HG03095 (cell line): ENCODE measurements around the gene GALR1.
"Not testable (repeated sequence)": the region's sequence is repeated elsewhere in the genome, so short reads cannot be mapped to it uniquely, and the experiment has no call there.

Experiments
- ATAC-seq: cut with Tn5 transposase; IDR thresholded peaks from one replicate; pipeline ENCODE4 v1.9.1; 2021; ENCODE audit warnings: moderate library complexity; ENCODE audit not compliant: unreplicated experiment

Gene GALR1

DNA sequence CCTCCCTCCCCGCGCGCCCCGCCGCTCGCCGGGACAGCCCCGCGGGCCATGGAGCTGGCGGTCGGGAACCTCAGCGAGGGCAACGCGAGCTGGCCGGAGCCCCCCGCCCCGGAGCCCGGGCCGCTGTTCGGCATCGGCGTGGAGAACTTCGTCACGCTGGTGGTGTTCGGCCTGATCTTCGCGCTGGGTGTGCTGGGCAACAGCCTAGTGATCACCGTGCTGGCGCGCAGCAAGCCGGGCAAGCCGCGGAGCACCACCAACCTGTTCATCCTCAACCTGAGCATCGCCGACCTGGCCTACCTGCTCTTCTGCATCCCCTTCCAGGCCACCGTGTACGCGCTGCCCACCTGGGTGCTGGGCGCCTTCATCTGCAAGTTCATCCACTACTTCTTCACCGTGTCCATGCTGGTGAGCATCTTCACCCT lies 865 bp downstream of the GALR1 start:
- ATAC-seq, result no peak

DNA sequence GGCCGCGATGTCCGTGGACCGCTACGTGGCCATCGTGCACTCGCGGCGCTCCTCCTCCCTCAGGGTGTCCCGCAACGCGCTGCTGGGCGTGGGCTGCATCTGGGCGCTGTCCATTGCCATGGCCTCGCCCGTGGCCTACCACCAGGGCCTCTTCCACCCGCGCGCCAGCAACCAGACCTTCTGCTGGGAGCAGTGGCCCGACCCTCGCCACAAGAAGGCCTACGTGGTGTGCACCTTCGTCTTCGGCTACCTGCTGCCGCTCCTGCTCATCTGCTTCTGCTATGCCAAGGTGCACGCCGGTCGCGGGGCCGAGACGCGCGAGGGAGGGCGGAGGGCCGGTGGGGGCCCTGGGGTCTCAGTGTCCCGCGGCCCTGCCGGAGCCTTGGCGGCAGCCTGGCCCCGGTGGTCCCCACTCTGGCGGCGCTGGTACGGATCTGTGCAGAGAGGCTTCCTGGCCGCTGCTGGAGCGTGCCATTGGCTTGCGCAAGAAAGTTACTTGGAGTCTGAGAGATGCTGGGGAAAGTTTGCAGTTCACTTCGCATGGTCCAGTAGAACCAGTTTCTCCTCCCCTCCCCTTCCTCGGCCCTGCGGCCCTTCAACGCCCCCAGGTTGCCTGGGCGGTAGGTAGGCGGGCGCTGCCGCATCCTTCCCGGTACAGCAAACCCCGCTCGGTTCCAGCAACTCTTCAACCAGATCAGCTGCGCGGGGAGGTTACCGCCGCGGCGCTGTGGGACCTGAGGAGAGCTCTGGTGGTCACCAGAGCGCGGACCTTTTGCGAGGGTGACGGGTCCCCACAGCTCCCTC lies 1.5 kb downstream of the GALR1 start:
- ATAC-seq, result no peak

DNA sequence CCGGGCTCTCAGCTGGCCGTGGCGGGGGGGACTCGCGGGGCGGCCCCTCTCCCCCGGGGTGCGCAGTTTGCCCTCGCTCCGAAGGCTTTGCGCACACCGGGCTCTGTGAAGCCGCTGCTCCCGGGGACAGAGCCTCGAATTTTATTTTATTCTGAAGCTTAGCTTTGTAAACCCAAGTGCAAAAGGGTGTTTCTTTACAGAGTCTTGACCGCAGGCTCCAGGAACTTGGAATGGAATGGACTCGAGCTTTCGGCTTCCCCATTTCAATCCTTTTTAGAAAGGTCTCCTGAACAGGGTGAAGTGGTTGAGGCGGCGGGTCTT lies 2.0 kb downstream of the GALR1 start:
- ATAC-seq, result no peak

DNA sequence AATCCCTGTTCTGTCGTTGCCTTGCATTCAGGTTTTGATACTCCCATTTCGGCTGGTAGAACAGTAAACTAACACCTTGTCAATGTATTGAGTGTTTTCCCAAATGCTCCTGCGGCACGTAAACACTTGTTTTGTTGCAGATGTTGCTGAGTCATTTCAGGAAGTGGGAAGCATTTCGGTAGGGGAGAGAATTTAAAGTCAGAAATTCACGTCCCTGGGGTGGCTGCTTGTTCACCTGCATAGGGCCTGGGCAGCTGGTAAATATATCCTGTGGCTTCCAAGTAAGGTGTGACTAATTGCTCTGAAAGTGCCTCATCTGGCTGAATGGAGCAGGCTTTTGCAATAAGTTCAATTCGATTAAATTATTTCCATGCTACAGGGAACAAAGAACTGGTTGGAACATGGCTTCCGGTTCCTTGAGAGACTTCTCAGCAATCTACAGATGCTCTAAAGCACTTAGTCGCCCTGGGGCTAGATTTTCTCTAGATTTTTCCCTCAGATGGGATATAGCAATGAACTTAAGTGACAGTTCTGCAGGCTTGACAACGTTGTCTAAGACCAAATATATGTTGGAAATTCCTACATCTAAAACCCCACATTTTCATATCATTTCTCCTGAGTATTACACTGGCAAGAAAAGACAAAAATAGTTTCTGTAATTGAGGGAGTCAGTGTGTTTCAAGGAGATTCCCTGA lies 5.2 kb downstream of the GALR1 start:
- ATAC-seq, result no peak

DNA sequence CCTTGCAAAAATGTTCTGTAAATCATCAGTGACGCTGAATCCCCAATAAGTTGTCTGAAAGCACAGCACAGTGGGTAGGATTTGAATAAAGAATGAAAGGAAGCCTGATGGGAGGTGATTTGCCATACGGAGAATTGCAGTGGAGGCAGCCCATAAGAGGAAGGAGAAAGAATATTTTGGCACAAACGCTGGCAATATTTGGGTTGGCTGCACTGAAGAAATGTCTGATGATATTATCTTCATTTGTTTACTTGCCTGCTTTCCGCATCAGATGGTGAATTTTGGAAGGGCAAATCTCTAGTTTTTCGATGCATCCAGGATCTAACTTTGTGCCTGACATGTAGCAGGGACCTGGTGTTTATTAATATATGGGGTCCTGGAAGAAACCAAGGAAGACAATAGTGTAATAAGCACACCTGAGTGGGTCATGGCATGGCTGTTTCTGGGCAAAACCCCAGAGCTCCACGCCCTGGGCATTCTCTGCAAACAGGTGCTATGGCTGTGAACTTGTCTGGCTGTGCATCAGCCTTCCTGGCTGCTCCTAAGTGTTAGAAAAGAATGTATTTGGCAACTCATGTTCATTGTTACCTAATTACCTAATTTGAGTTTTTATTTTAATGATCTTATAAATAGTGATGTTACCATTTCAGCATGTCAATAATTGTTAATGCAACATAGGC lies 5.9 kb downstream of the GALR1 start:
- no peak for ATAC-seq

DNA sequence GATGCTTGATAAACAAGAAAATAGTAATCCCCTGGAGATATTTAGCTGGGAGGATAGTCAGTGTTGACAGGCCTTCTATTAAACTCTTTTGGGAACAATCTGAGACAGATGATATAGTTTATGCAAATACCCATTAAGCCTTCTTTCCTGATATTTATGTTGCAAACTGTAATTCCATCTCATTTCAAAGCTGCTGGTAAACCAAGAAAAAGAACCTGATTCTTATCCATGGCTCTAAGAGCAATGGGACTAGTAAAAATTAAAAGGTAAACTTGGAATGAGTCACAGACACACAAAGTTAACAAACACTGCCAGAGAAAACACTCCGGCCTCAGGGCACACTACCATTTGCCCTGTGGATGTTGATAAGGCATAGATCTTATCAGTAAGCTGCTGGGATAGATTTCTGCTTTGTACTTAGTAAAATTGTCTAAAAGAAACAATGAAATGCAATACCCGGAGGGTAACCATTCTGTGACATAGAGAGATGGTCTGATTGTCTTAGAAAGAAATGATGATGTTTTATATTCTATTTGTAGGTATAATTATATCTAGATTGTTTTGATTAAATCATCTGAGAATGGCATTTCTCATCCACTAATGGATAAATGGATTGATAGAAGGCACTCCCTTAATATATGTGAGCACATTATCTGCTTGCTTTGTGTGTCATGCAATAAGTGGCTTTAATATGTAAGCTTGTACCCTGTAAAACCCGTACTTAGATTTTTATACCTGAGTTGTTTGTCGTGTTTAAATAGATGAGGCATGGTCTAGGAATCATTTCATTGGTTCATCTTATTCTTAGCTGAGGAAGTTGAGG lies 13.2 kb downstream of the GALR1 start:
- ATAC-seq, result no peak

DNA sequence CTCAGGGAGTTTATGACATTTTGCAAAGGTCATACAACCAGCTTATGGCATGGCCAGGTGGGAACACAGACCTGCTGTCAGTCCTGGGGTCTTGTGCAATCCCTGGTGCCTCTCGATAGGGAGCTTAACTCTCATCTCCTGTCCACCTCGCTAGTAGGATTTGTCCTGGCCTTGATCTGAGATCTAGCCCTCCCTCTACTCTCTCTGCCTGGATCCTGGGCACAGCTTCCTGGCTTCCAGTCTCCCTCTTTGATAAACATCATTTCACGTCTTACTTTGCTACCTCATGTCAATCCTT lies 13.8 kb downstream of the GALR1 start:
- ATAC-seq, result no peak

DNA sequence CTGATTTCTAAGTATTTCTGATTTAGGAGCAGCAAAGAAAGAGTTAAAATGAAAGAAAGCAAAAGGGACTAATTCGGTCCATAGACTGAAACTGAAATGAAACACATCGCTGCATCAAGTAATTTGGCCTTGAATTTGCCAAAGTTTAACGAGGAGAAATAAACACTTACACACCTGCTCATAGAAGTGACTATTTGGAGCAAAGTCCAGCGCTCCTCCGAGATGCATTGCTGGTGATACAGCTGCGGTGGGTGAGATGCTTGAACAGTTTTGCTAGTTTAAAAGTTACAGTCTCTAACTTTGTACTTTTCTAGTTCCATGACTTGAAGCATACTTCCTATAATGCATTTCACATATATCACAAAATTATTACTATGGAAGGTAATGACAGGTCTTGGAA lies 18.3 kb downstream of the GALR1 start:
- ATAC-seq, result no peak

DNA sequence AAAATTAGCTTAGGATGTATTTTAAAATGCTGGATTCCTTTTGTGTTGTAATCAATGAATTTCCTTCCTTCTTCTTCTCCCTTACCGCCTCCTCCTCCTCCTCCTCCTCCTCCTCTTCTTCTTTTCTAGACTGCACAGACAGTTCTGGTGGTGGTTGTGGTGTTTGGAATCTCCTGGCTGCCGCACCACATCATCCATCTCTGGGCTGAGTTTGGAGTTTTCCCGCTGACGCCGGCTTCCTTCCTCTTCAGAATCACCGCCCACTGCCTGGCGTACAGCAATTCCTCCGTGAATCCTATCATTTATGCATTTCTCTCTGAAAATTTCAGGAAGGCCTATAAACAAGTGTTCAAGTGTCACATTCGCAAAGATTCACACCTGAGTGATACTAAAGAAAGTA lies 18.8 kb downstream of the GALR1 start:
- ATAC-seq, result no peak

DNA sequence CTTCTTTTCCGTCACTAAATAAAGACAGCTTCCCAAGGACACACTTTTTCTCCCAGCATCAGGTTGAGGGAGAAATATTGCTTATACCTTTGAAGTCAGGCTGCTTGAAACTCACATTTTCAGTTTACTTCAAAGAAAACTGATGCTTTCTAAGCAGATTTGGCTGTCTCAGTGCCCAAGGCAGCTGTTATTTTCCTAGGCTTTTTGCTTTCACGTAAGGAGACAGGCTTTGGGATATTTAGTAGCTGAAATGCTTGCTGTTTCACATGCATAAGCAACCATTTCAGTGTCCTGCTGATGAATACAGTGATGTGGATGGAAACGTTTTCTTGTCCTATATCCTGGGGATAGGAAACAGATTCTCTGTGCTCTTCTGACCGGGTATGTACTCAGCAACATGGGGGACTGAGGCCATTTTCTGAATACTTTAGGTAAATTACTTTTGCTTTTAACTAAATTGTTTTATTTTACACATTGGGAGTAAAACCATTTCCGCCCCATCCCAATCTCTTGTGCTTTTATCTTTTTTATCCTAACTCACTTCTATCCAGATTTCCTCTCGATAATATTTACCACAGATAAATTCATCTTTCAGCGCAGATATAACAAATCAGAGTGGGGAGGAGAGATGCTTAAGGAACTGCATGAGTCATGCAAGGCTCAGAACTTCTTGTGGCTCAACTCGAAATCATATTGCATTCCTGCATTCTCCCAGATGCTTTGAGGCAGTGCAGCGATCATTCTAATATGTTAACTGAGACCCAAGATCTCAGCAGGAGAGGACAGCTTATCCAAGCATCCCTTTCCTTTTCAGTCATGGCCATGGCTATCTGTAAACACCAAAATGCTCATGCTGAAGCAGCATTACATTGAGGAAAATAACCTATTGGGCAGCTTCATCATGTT lies 22.2 kb downstream of the GALR1 start:
- no peak for ATAC-seq

DNA sequence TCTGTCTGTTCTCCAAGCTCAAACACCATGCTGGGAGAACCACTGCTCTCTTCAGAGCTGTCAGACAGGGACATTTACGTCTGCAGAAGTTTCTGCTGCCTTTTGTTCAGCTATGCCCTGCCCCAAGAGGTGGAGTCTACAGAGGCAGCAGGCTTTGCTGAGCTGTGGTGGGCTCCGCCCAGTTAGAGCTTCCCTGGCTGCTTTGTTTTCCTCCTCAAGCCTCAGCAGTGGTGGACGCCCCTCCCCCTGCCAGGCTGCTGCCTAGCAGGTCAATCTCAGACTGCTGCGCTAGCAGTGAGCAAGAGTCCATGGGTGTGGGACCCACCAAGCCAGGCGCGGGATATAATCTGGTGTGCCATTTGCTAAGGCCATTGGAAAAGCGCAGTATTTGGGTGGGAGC lies 41.2 kb downstream of the GALR1 start:
- not testable (repeated sequence) for ATAC-seq

DNA sequence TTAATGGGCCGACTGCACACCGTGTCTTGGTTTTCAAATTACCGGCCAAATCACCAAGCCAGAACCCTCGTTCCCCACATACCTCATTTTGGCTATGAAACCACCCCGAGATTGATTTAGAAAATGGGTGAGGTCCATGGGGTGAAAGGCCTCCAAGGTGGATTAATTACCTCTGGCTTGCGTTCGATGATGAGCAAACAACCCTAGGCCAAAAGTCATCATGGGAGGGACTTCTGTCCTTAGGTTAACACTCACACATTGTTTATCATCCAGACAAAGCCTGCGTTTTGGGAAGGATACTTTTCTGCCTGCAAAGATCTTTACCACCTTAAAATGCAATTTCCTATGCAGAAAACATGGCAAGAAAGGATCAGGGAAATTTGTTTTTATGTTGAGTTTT lies 48.5 kb downstream of the GALR1 start:
- no peak for ATAC-seq

DNA sequence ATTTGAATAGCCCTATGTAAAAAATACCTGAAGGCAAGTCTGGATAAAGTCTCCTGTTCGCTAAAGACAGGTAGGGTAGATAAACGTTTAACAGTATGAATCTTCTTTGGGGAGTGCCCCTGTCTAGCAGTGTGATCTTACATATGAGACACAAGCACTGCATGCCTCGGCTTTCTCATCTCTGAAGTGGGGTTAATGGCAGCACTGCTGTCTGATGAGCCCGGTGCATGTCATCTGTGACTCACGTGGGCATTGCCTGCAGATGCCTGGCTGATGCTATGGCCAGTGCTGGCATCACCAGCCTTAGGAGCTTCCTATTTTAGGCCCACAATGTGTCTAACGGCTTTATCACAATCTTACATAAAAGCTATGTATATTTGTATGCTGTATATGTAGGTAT lies 50.1 kb downstream of the GALR1 start:
- no peak for ATAC-seq

DNA sequence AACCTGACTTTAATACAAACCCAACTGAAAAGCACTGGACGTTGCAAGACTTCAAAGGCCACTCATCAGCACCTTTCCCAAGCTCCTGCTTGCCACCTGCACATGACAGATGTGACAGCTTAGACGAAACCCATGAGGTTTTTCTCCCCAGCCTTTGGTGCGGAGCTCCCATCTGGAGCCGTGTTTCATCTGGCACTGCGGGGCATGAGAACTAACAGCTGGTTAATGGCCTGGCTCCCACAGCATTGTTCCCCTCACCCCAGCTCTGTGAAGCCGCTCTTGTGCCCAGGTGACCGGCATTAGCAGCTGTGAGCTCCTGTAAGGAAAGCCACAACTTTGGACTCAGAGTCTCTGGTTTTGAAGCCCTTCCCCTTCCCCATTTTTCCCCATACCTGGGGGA lies 50.9 kb downstream of the GALR1 start:
- ATAC-seq, result no peak

DNA sequence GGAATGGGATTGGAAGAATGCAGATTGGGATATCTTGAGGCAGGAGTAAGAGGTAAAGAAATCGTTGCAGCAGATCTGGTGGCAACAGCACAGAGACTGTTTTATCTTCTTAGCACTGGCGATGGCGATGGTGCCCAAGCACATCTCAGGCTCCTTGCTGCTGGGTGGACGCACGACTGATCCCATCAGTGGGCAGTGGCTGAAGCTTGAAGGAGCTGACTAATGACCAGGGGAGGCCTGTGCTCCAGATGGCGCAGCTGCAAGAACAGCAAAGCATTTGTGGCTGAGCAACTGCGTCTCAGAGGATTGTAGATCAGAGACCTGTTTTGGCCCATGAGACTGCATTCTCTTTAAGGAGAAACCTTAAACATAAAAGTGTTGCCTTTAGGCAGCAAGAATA lies 54.6 kb downstream of the GALR1 start:
- no peak for ATAC-seq

DNA sequence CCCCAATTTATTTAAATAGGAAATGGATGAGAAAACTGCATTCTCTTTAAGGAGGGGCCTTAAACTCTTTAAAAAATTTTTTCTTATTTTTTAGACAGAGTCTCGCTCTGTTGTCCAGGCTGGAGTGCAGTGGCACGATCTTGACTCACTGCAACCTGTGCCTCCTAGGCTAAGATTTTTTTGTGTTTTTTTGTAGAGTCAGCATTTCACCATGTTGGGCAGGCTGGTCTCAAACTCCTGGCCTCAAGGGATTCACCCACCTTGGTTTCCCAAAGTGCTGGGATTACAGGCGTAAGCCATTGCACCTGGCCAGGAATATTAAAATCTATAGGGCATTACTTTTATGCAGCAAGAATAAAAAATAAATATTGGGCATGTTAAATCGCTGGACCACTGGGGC lies 56.0 kb downstream of the GALR1 start:
- no peak for ATAC-seq

DNA sequence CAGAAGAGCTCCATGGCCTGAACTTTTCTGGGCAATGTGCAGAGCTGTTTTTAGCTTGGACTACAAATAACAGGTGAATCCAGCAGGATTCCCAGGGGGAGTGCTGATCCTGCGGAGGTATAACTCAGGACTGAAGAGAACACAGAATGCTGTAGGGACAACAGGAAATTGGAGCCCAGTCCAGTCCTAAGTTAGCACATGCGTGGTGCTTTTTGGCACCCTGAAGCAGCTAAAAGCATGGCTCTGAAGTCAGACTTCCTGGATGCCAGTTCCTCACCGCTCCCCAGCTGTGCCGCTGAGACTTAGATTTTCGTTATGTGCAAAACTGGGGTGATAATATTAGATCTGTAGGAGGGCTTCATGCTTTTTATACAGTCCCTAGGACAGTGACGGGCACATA lies 58.6 kb downstream of the GALR1 start:
- ATAC-seq, result no peak

DNA sequence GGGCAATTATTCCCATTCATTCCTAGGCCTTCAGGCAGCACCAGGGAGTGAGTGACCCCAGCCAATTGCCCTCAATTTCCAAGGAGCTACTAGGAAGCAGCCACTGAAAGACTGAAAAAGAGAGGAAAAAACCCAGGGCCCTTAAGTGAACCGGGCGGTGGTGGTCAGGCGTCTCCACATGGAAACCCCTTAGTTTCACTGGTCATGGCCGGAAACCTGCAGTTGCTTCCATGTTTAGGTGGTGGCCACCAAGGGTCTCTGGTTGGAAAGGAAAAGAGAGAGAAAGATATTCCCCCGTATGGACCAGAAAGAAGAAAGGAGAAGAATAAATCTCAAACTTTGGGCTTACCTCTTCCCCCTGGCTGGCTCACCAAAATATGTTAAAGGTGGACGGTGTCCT lies 64.9 kb downstream of the GALR1 start:
- no peak for ATAC-seq

DNA sequence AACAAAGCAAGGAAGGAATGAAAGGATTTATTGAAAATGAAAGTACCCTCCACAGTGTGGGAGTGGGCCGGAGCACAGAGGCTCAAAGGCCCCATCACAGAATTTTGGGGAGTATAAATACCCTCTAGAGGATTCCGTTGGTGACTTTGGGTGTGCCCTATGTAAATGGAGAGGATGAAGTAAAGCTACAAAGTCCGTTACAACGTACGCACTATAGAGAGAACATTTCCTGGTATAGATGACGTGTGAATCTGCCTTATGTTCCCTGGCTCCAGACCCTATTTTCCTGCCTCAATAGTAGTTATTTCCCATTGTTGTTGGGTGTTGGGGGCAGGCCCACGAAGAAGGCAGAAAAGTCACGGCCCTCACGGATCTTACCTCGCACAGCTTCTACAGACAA lies 65.3 kb downstream of the GALR1 start:
- no peak for ATAC-seq

DNA sequence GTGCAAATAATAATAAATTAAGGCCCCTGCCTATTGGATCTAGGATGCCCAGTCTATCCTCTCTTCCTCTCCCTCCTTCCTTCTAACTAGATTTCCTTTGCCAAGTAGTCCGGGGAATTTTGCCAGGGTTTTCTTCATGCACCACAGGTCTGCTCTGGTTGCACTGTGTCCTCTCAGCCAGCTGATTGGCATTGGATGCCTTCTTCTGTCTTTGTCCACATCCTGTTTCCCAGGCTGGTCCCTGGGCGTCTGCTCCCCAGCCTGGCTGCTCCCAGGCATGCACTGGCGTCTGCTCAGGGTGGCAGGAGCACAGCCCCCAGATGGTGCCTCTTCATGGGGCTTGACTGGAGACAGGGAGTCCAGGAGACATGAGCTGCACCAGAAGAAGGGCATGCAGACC lies 66.4 kb downstream of the GALR1 start:
- ATAC-seq, result no peak

DNA sequence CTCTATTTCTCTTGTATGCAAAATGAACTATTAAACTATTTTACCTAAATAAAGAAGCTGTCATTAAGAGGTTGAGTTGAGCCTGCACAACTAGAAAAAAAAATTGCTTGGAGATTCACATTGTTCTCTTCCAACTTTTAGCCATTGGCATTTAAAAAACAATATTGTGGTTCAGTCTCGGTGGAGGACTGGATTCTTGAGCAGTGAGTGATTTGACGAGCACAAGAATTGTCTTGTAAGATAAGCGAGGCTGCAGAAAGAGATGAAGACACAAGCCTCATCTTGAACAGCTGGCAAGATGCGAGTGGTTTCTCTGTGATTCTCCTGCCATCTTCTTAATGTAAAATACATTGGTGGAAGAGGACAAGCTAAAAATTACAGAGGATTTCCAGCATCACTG lies 67.0 kb downstream of the GALR1 start:
- no peak for ATAC-seq
